ENCODE data around the gene ZFP36L1.

Gene ZFP36L1, protein sequence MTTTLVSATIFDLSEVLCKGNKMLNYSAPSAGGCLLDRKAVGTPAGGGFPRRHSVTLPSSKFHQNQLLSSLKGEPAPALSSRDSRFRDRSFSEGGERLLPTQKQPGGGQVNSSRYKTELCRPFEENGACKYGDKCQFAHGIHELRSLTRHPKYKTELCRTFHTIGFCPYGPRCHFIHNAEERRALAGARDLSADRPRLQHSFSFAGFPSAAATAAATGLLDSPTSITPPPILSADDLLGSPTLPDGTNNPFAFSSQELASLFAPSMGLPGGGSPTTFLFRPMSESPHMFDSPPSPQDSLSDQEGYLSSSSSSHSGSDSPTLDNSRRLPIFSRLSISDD

DNA sequence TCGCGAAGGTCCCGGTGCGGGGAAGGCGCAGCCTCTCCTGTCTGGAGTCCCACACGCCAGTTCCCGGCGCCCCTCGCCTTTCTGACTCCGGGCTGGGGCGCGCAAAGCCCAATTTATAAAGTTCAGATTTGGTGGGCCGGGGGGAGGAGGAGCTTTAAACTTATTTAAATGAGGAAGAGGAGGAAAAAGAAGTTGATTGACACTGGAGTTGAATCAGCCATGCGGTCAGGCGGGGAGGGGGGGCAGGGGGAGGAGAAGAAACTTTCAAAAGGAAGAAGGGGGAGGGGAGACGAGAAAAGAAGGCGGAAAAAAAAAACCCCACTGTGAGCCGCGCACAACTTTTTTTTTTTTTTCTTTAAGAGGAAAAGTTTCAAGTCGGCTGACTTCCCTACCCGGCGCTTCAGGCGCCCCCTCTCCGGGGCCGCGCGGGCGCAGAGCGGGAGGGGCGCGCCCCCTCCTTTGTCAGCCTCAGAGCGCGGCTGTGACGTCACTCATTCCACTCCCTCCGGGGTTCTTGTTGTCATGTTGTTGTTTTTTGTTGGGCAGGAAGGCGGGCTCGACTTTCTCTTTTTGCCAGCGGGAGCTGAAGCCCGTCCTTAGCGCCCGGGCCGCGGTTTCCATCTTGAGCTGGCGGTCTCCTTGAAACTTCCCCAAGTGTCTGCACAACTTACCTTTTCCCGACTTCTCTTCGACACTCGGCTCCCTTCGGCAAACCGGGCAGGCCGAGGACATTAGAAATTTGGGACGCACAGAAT, at the start of gene ZFP36L1:
ZFP36L1 (minus strand) TSS at position 89 of the 755 bp plus-strand sequence. CDS start 129 bp downstream, outside the sequence.
- in situ Hi-C loops (cut with MboI; ENCODE audit: low pct_unique_long_range_greater_than_20kb, low sequenced_read_pairs, unreplicated experiment): no loop called here
- peak; percentile 91 for DNase-seq (ENCODE audit: low spot score)
- TF ChIP-seq, protein P1, sequence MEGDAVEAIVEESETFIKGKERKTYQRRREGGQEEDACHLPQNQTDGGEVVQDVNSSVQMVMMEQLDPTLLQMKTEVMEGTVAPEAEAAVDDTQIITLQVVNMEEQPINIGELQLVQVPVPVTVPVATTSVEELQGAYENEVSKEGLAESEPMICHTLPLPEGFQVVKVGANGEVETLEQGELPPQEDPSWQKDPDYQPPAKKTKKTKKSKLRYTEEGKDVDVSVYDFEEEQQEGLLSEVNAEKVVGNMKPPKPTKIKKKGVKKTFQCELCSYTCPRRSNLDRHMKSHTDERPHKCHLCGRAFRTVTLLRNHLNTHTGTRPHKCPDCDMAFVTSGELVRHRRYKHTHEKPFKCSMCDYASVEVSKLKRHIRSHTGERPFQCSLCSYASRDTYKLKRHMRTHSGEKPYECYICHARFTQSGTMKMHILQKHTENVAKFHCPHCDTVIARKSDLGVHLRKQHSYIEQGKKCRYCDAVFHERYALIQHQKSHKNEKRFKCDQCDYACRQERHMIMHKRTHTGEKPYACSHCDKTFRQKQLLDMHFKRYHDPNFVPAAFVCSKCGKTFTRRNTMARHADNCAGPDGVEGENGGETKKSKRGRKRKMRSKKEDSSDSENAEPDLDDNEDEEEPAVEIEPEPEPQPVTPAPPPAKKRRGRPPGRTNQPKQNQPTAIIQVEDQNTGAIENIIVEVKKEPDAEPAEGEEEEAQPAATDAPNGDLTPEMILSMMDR (IDR thresholded peaks at IDR 0.05; ENCODE audit: extremely low read depth, insufficient read depth, missing control alignments): no peak

DNA sequence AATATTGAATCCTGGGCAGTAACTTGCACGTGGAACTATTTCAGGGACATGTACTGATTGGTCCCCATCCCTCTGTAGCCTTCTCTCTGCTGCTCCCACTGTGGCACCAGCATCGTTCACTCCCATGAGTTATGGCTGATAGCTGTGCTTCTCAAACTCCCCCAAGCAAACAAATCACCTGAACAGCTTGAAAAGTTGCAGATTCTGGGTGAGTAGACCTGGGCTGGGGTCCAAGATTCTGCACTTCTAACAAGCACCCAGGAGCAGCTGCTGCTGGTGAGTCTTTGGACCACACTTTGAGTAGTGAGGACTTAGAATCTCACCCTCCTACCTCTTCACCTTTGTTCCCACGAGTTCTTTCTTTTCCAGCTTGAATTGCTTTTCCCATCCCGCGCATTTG, 49.4 kb upstream of the ZFP36L1 start:
- TF ChIP-seq, protein P1 (IDR thresholded peaks at IDR 0.05; ENCODE audit: extremely low read depth, insufficient read depth, missing control alignments): no peak
- in situ Hi-C loops (cut with MboI; ENCODE audit: low pct_unique_long_range_greater_than_20kb, low sequenced_read_pairs, unreplicated experiment): no loop called here
- DNase-seq (ENCODE audit: low spot score): no peak

DNA sequence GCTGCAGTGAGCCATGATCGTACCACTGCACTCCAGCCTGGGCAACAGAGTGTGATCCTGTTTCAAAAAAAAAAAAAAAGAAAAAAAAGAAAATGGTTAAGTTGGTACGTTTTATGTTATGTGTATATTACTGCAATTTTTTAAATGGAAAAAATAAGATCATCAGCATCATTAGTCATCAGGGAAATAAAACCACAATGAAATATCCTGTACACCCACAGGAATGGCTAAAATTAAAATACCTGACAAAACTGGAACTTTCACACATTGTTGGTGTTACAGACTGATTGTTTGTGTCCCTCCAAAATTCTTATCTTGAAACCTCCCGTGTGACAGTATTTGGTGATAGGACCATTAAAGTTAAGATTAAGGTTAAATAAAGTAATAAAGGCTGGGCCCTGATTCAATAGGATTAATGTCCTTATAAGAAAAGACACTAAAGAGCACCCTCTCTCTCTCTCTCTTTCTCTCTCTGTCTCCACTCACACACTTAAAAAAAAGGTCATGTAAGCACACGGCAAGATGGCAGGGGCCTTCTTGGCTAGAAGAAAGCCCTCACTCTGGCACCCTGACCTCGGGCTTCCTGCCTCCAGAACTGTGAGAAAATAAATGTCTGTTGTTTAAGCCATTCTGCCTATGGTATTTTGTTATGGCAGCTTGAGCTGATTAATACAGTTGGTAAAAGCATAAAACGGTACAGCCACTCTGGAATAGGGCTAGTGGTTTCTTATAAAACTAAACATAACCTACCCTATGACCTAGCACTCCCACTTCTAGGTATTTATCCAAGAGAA, 48.3 kb upstream of the ZFP36L1 start:
- in situ Hi-C loops (cut with MboI; ENCODE audit: low pct_unique_long_range_greater_than_20kb, low sequenced_read_pairs, unreplicated experiment): no loop called here

GRCh38 chr14:68840454-68840853, 47.6 kb upstream of the ZFP36L1 start:
- TF ChIP-seq, protein P1 (IDR thresholded peaks at IDR 0.05; ENCODE audit: extremely low read depth, insufficient read depth, missing control alignments): no peak
- no peak for DNase-seq (ENCODE audit: low spot score)
- in situ Hi-C loops (cut with MboI; ENCODE audit: low pct_unique_long_range_greater_than_20kb, low sequenced_read_pairs, unreplicated experiment): no loop called here

More for the DNA sequence above, 48.3 kb upstream of the ZFP36L1 start:
- no peak for DNase-seq (ENCODE audit: low spot score)
- TF ChIP-seq, protein P1 (IDR thresholded peaks at IDR 0.05; ENCODE audit: extremely low read depth, insufficient read depth, missing control alignments): no peak

- TF ChIP-seq, protein P1 (IDR thresholded peaks at IDR 0.05; ENCODE audit: extremely low read depth, insufficient read depth, missing control alignments): no peak
- DNase-seq (ENCODE audit: low spot score): no peak
- in situ Hi-C loops (cut with MboI; ENCODE audit: low pct_unique_long_range_greater_than_20kb, low sequenced_read_pairs, unreplicated experiment): loop anchor here (10.0 kb wide), 1 partner anchor 891 kb away; no protein-coding TSS in a partner anchor
These were observed 43.2 kb upstream of the ZFP36L1 start for GRCh38 chr14:68836082-68836481.

- TF ChIP-seq, protein P1 (IDR thresholded peaks at IDR 0.05; ENCODE audit: extremely low read depth, insufficient read depth, missing control alignments): no peak
- in situ Hi-C loops (cut with MboI; ENCODE audit: low pct_unique_long_range_greater_than_20kb, low sequenced_read_pairs, unreplicated experiment): loop anchor here (10.0 kb wide), 1 partner anchor 890 kb away; no protein-coding TSS in a partner anchor
- no peak for DNase-seq (ENCODE audit: low spot score)
These were observed 41.9 kb upstream of the ZFP36L1 start for GRCh38 chr14:68834816-68835215.

Data from GM13977 (cell line).